ENCODE results near the gene KCTD2. TPM values are rescaled to one million over a fixed set of nuclear protein-coding genes. Genes with fewer than 3 reads are reported as not detected.

KCTD2 gene
- 11.2 and 15.0 TPM in 2 replicates for total RNA-seq

GRCh38 chr17:75046407-75047289 is at the start of gene KCTD2, which contains the start of gene ATP5PD:
TSS of gene KCTD2 (plus strand) at chr17:75047225. CDS start at chr17:75047251, 26 bp downstream.
TSS of gene ATP5PD (minus strand) at chr17:75046969. CDS start at chr17:75042650, 4,319 bp downstream.

GRCh38 chr17:75012346-75013091 is 34.5 kb upstream of the KCTD2 start, which contains the start of gene MRPL58:
TSS of gene MRPL58 (plus strand) at chr17:75012670. CDS start at chr17:75012687, 17 bp downstream.

GRCh38 chr17:75087558-75088453 is 40.8 kb downstream of the KCTD2 start, which contains the start of gene SLC16A5:
TSS of gene SLC16A5 (plus strand) at chr17:75087954. CDS start at chr17:75093637, 5,683 bp downstream.

GRCh38 chr17:75109407-75110233 is 62.6 kb downstream of the KCTD2 start, which contains the start of gene ARMC7:
TSS of gene ARMC7 (plus strand) at chr17:75109969. CDS start at chr17:75110289, 320 bp downstream.

Other genes starting within 250 kb of the KCTD2 start
- gene GRIN2C, start 187.3 kb upstream of the KCTD2 start, total RNA-seq = under 0.01 and 0.06 TPM in 2 replicates
- gene FDXR, start 174.2 kb upstream of the KCTD2 start, total RNA-seq = 40.8 and 49.1 TPM in 2 replicates
- not detected in 2 replicates for gene FADS6, start 153.6 kb upstream of the KCTD2 start, total RNA-seq
- 0.16 TPM in 1 of 2 replicates, not detected in the other for gene USH1G, start 124.0 kb upstream of the KCTD2 start, total RNA-seq
- gene OTOP2, start 123.0 kb upstream of the KCTD2 start, total RNA-seq = not detected in 2 replicates
- gene OTOP3, start 111.3 kb upstream of the KCTD2 start, total RNA-seq = not detected in 2 replicates
- 19.3 and 36.4 TPM in 2 replicates for gene HID1, start 74.5 kb upstream of the KCTD2 start, total RNA-seq
- gene CDR2L, start 59.6 kb upstream of the KCTD2 start, total RNA-seq = 13.0 and 17.1 TPM in 2 replicates
- 22.9 and 28.3 TPM in 2 replicates for gene MRPL58, start 34.6 kb upstream of the KCTD2 start, total RNA-seq
- gene ATP5PD, start 256 bp upstream of the KCTD2 start, total RNA-seq = 143 and 176 TPM in 2 replicates
- 5.3 and 8.2 TPM in 2 replicates for gene SLC16A5, start 40.7 kb downstream of the KCTD2 start, total RNA-seq
- gene ARMC7, start 62.7 kb downstream of the KCTD2 start, total RNA-seq = 2.6 and 5.1 TPM in 2 replicates
- 19.1 and 22.3 TPM in 2 replicates for gene NT5C, start 84.5 kb downstream of the KCTD2 start, total RNA-seq
- gene JPT1, start 107.3 kb downstream of the KCTD2 start, total RNA-seq = 93.8 and 113 TPM in 2 replicates
- gene SUMO2, start 135.7 kb downstream of the KCTD2 start, total RNA-seq = 85.2 and 164 TPM in 2 replicates
- 41.9 and 43.4 TPM in 2 replicates for gene NUP85, start 158.5 kb downstream of the KCTD2 start, total RNA-seq
- 8.1 and 24.9 TPM in 2 replicates for gene GGA3, start 214.4 kb downstream of the KCTD2 start, total RNA-seq
- gene MRPS7, start 214.7 kb downstream of the KCTD2 start, total RNA-seq = 61.0 and 64.3 TPM in 2 replicates
- gene MIF4GD, start 224.0 kb downstream of the KCTD2 start, total RNA-seq = 10.1 and 10.8 TPM in 2 replicates
- 6.6 and 9.8 TPM in 2 replicates for gene SLC25A19, start 242.2 kb downstream of the KCTD2 start, total RNA-seq